Neural cell (in vitro differentiated cells): ENCODE data around the gene C19orf44. TPM values are rescaled to one million over a fixed set of nuclear protein-coding genes. Genes with fewer than 3 reads are reported as not detected.
"Not testable (repeated sequence)": the region's sequence is repeated elsewhere in the genome, so short reads cannot be mapped to it uniquely, and the experiment has no call there.

Source experiments
- H2AFZ ChIP-seq: fragments of 200-600, 300-800 bp; sonication (generic), shearing (Covaris generic); 2 replicates; pipeline ENCODE4 v1.6.0; 2014; ENCODE audit warnings: low read depth, mild to moderate bottlenecking, antibody characterized with exemption, low read length, moderate library complexity
- H3F3A ChIP-seq: fragments of 200-600 bp; shearing (Covaris generic); 2 replicates; pipeline ENCODE4 v1.6.1; 2016; ENCODE audit warnings: mild to moderate bottlenecking, moderate library complexity, mixed read lengths, antibody characterized with exemption, low read length; ENCODE audit not compliant: insufficient read depth, poor library complexity, severe bottlenecking
- H3K27ac ChIP-seq: fragments of 200-600, 300-800 bp; sonication (generic), shearing (Covaris generic); 2 replicates; pipeline ENCODE4 v1.5.1; 2014; ENCODE audit warnings: mild to moderate bottlenecking, low read length, moderate library complexity
- H3K27me3 ChIP-seq: fragments of 300-800, 200-600 bp; sonication (generic), shearing (Covaris generic); 2 replicates; pipeline ENCODE4 v1.6.0; 2014; ENCODE audit warnings: mild to moderate bottlenecking, low read depth, low read length, moderate library complexity; ENCODE audit not compliant: insufficient read depth
- H3K36me3 ChIP-seq: fragments of 300-800, 200-600 bp; sonication (generic), shearing (Covaris generic); 2 replicates; pipeline ENCODE4 v1.5.1; 2014; ENCODE audit warnings: mild to moderate bottlenecking, antibody characterized with exemption, low read length, moderate library complexity; ENCODE audit not compliant: insufficient read depth
- H3K4me2 ChIP-seq: fragments of 300-800, 200-600 bp; sonication (generic), shearing (Covaris generic); 2 replicates; pipeline ENCODE4 v1.6.0; 2014; ENCODE audit warnings: mild to moderate bottlenecking, low read length
- H3K4me3 ChIP-seq: fragments of 300-800, 200-600 bp; sonication (generic), shearing (Covaris generic); 2 replicates; pipeline ENCODE4 v1.5.1; 2014; ENCODE audit warnings: mild to moderate bottlenecking, low read length, moderate library complexity
- H3K79me2 ChIP-seq: fragments of 200-600 bp; shearing (Covaris generic); replicated peaks from 2 replicates; pipeline ENCODE4 v1.6.0; 2014; ENCODE audit warnings: mild to moderate bottlenecking, low read length, moderate library complexity; ENCODE audit not compliant: insufficient read depth
- H3K9ac ChIP-seq: fragments of 300-800, 200-600 bp; sonication (generic), shearing (Covaris generic); 2 replicates; pipeline ENCODE4 v1.6.1; 2016; ENCODE audit warnings: mild to moderate bottlenecking, low read length, mixed read lengths
- H3K9me2 ChIP-seq: fragments of 200-600 bp; shearing (Covaris generic); 2 replicates; pipeline ENCODE4 v1.6.1; 2016; ENCODE audit warnings: mild to moderate bottlenecking, low read length, mixed read lengths; ENCODE audit not compliant: insufficient read depth
- H3K9me3 ChIP-seq: fragments of 200-600, 300-800 bp; sonication (generic), shearing (Covaris generic); 2 replicates; pipeline ENCODE4 v1.6.1; 2016; ENCODE audit warnings: mild to moderate bottlenecking, mixed run types, low read length, moderate library complexity, mixed read lengths
- H4K20me1 ChIP-seq: fragments of 200-600 bp; shearing (Covaris generic); 2 replicates; pipeline ENCODE4 v1.6.1; 2016; ENCODE audit warnings: mild to moderate bottlenecking, mixed run types; ENCODE audit not compliant: insufficient read depth
- EP300 ChIP-seq: fragments of 450-650 bp; conservative IDR thresholded peaks from 2 replicates; pipeline ENCODE4 v1.6.1; 2014; ENCODE audit warnings: antibody characterized with exemption, mild to moderate bottlenecking, moderate library complexity; ENCODE audit not compliant: poor library complexity, severe bottlenecking
- EZH2 ChIP-seq: fragments of 200-600, 300-800 bp; shearing (Covaris generic), sonication (generic); IDR thresholded peaks from 2 replicates; pipeline ENCODE4 v1.6.1; 2014; ENCODE audit warnings: antibody characterized with exemption, low read length, borderline replicate concordance, mild to moderate bottlenecking; ENCODE audit not compliant: insufficient read depth, poor library complexity, severe bottlenecking
- MXI1 ChIP-seq: fragments of 450-650 bp; conservative IDR thresholded peaks from 2 replicates; pipeline ENCODE4 v1.6.1; 2014; ENCODE audit warnings: antibody characterized with exemption, mild to moderate bottlenecking; ENCODE audit not compliant: poor library complexity, severe bottlenecking
- POLR2AphosphoS5 ChIP-seq: IDR thresholded peaks from 2 replicates; pipeline ENCODE4 v1.6.1; 2012
- RAD21 ChIP-seq: fragments of 450-650 bp; conservative IDR thresholded peaks from 2 replicates; pipeline ENCODE4 v1.6.1; 2014; ENCODE audit warnings: antibody characterized with exemption, mild to moderate bottlenecking, moderate library complexity
- REST ChIP-seq: IDR thresholded peaks from 2 replicates; pipeline ENCODE4 v1.6.1; 2012; ENCODE audit warnings: borderline replicate concordance
- SMC3 ChIP-seq: fragments of 450-650 bp; conservative IDR thresholded peaks from 2 replicates; pipeline ENCODE4 v1.6.1; 2014; ENCODE audit warnings: antibody characterized with exemption, mild to moderate bottlenecking, moderate library complexity; ENCODE audit not compliant: poor library complexity
- TAF1 ChIP-seq: IDR thresholded peaks from 2 replicates; pipeline ENCODE4 v1.6.1; 2012; ENCODE audit warnings: low read depth
- polyA plus RNA-seq: library from polyadenylated mRNA; depleted of rRNA; stranded (reverse); fragments of >200 nt; gene quantifications from 2 replicates; pipeline ENCODE4 v1.2.3, GENCODE V29; 2014
- TF ChIP-seq, protein P1 (sequence below): fragments of 450-650 bp; IDR thresholded peaks from 2 replicates; pipeline ENCODE4 v1.5.1; 2014; ENCODE audit warnings: antibody characterized with exemption, mild to moderate bottlenecking, moderate library complexity; ENCODE audit not compliant: poor library complexity, severe bottlenecking

The C19orf44 gene
- polyA plus RNA-seq, 1 donor from 2014 or later: 9.9 TPM

DNA sequence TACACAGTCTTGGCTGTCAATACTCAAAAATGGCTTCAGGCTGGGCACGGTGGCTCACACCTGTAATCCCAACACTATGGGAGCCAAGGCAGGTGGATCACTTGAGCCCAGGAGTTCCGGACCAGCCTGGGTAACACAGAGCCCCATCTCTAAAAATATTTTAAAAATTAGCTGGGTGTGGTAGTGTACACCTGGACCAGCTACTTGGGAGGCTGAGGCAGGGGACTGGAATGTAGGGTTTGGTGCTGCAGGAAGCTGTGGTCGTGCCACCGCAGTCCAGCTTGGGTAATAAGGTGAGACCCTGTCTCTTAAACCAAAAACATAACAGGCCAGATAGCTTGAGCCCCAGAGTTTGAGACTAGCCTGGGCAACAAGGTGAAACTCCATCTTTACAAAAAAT lies 52.8 kb downstream of the C19orf44 start:
- Histone ChIP-seq H3K4me2 (no peak overlapping the region), H3K4me3 (no peak overlapping the region), H3K27ac (no peak overlapping the region), H3K9me2 (no peaks in the 10 kb centered on the region), H3K36me3 (no peaks in the 10 kb centered on the region), H3K9ac (no peak overlapping the region), H3K27me3 (no peaks in the 10 kb centered on the region), H3K79me2 (peaks cover 5% of the 10 kb centered on the region), H4K20me1 (no peaks in the 10 kb centered on the region), H3F3A (no peaks in the 10 kb centered on the region), H3K9me3 (no peaks in the 10 kb centered on the region), H2AFZ (no peak overlapping the region)
- no peak for TF ChIP-seq TAF1
- TF ChIP-seq, protein P1, sequence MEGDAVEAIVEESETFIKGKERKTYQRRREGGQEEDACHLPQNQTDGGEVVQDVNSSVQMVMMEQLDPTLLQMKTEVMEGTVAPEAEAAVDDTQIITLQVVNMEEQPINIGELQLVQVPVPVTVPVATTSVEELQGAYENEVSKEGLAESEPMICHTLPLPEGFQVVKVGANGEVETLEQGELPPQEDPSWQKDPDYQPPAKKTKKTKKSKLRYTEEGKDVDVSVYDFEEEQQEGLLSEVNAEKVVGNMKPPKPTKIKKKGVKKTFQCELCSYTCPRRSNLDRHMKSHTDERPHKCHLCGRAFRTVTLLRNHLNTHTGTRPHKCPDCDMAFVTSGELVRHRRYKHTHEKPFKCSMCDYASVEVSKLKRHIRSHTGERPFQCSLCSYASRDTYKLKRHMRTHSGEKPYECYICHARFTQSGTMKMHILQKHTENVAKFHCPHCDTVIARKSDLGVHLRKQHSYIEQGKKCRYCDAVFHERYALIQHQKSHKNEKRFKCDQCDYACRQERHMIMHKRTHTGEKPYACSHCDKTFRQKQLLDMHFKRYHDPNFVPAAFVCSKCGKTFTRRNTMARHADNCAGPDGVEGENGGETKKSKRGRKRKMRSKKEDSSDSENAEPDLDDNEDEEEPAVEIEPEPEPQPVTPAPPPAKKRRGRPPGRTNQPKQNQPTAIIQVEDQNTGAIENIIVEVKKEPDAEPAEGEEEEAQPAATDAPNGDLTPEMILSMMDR: no peak
- no peak for TF ChIP-seq SMC3
- no peak for TF ChIP-seq EZH2
- no peak for TF ChIP-seq EP300
- TF ChIP-seq REST: no peak
- no peak for TF ChIP-seq MXI1
- no peak for TF ChIP-seq RAD21
- TF ChIP-seq POLR2AphosphoS5: no peak

GRCh38 chr19:16551902-16552301 lies 55.7 kb downstream of the C19orf44 start:
- H3K9me2 ChIP-seq, H3K4me3 ChIP-seq, H3K4me2 ChIP-seq, H3K9ac ChIP-seq, H3K27me3 ChIP-seq, H3K27ac ChIP-seq, H3F3A ChIP-seq, H4K20me1 ChIP-seq, H3K79me2 ChIP-seq, H3K9me3 ChIP-seq, H3K36me3 ChIP-seq, H2AFZ ChIP-seq: not testable (repeated sequence)

DNA sequence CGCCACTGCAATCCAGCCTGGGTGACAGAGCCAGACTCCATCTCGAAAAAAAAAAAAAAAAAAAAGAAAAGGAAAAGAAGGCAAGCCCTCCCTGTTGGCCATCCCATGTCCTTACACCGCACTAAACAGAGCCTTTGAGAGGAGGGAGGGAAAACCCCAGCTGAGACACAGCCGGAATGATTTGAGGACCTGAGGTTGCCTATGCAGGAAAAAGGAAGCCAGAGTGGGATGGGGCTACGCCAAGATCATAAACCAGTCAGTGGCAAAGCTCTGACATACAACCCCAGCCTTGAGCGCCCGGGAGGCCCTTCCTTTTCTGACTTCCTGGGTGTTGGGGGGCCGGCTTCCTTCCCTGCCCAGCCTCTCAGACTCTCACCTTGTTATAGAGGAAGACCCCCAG lies 58.6 kb downstream of the C19orf44 start:
- no peaks in the 10 kb centered on the region for H3K36me3 ChIP-seq
- no peak overlapping the region for H3K27ac ChIP-seq
- H3K9me3 ChIP-seq: no peaks in the 10 kb centered on the region
- H2AFZ ChIP-seq: no peak overlapping the region
- H3K4me3 ChIP-seq: no peak overlapping the region
- no peaks in the 10 kb centered on the region for H4K20me1 ChIP-seq
- H3K9me2 ChIP-seq: no peaks in the 10 kb centered on the region
- H3K9ac ChIP-seq: no peak overlapping the region
- no peaks in the 10 kb centered on the region for H3K79me2 ChIP-seq
- no peaks in the 10 kb centered on the region for H3K27me3 ChIP-seq
- TF ChIP-seq EP300: no peak
- TF ChIP-seq, protein P1: no peak
- TF ChIP-seq EZH2: no peak
- no peak for TF ChIP-seq POLR2AphosphoS5
- no peak for TF ChIP-seq REST
- no peak for TF ChIP-seq MXI1
- no peak for TF ChIP-seq SMC3
- TF ChIP-seq TAF1: no peak
- TF ChIP-seq RAD21: no peak
- H3K4me2 ChIP-seq: no peak overlapping the region
- no peaks in the 10 kb centered on the region for H3F3A ChIP-seq
